ES-I3 (cell line): Measurements from ENCODE around the gene FLNB.
"Not testable (repeated sequence)": the region's sequence is repeated elsewhere in the genome, so short reads cannot be mapped to it uniquely, and the experiment has no call there.

Experiments
- H3K36me3 ChIP-seq: 2 replicates; pipeline ENCODE4 v1.6.1; 2013; ENCODE audit warnings: mild to moderate bottlenecking, low read length, control low read depth, moderate library complexity; ENCODE audit not compliant: insufficient read depth
- H3K4me1 ChIP-seq: 2 replicates; pipeline ENCODE4 v1.6.1; 2013; ENCODE audit warnings: mild to moderate bottlenecking, control low read depth, low read length; ENCODE audit not compliant: insufficient read depth
- H3K9ac ChIP-seq: 2 replicates; pipeline ENCODE4 v1.6.1; 2013; ENCODE audit warnings: low read depth, mild to moderate bottlenecking, low read length, moderate library complexity
- H3K9me3 ChIP-seq: 2 replicates; pipeline ENCODE4 v1.6.1; 2013; ENCODE audit warnings: mild to moderate bottlenecking, low read length, moderate library complexity; ENCODE audit not compliant: control insufficient read depth, insufficient read depth

The FLNB gene

GRCh38 chr3:57973715-57974477, 34.3 kb upstream of the FLNB start:
- no peak overlapping the region for H3K9ac ChIP-seq
- peaks cover 28% of the 10 kb centered on the region for H3K4me1 ChIP-seq
- no peaks in the 10 kb centered on the region for H3K9me3 ChIP-seq
- H3K36me3 ChIP-seq: no peaks in the 10 kb centered on the region

- peaks cover 22% of the 10 kb centered on the region for H3K4me1 ChIP-seq
- H3K36me3 ChIP-seq: no peaks in the 10 kb centered on the region
- no peaks in the 10 kb centered on the region for H3K9me3 ChIP-seq
- H3K9ac ChIP-seq: no peak overlapping the region
Measured at GRCh38 chr3:57974796-57975388, 33.3 kb upstream of the FLNB start.

GRCh38 chr3:57977818-57978235, 30.4 kb upstream of the FLNB start:
- no peaks in the 10 kb centered on the region for H3K9me3 ChIP-seq
- no peak overlapping the region for H3K9ac ChIP-seq
- H3K36me3 ChIP-seq: no peaks in the 10 kb centered on the region
- peaks cover 11% of the 10 kb centered on the region for H3K4me1 ChIP-seq

GRCh38 chr3:57978316-57978715, 29.9 kb upstream of the FLNB start:
- no peaks in the 10 kb centered on the region for H3K36me3 ChIP-seq
- H3K4me1 ChIP-seq: peaks cover 6% of the 10 kb centered on the region
- no peaks in the 10 kb centered on the region for H3K9me3 ChIP-seq
- H3K9ac ChIP-seq: no peak overlapping the region

- no peaks in the 10 kb centered on the region for H3K36me3 ChIP-seq
- H3K9me3 ChIP-seq: no peaks in the 10 kb centered on the region
- H3K9ac ChIP-seq: no peak overlapping the region
- H3K4me1 ChIP-seq: peaks cover 6% of the 10 kb centered on the region; the same call in 1 of the 2 replicates
Measured at GRCh38 chr3:57980416-57980815, 27.8 kb upstream of the FLNB start.

- Histone ChIP-seq H3K4me1 (peaks cover 6% of the 10 kb centered on the region; the same call in 1 of the 2 replicates), H3K36me3 (no peaks in the 10 kb centered on the region), H3K9me3 (no peaks in the 10 kb centered on the region), H3K9ac (no peak overlapping the region)
Measured at GRCh38 chr3:57981483-57982087, 26.6 kb upstream of the FLNB start.

- Histone ChIP-seq H3K36me3 (no peaks in the 10 kb centered on the region), H3K9me3 (no peaks in the 10 kb centered on the region), H3K4me1 (peaks cover 6% of the 10 kb centered on the region; the same call in 1 of the 2 replicates), H3K9ac (no peak overlapping the region)
Measured at GRCh38 chr3:57982561-57983243, 25.5 kb upstream of the FLNB start.

GRCh38 chr3:57983734-57984518, 24.3 kb upstream of the FLNB start:
- Histone ChIP-seq H3K4me1 (peaks cover 6% of the 10 kb centered on the region; the same call in 1 of the 2 replicates), H3K36me3 (no peaks in the 10 kb centered on the region), H3K9ac (no peak overlapping the region), H3K9me3 (no peaks in the 10 kb centered on the region)

GRCh38 chr3:57985176-57985983, 22.8 kb upstream of the FLNB start:
- Histone ChIP-seq H3K36me3 (no peaks in the 10 kb centered on the region), H3K9me3 (no peaks in the 10 kb centered on the region), H3K4me1 (peaks cover 6% of the 10 kb centered on the region; the same call in 1 of the 2 replicates), H3K9ac (no peak overlapping the region)

GRCh38 chr3:57985984-57986246, 22.3 kb upstream of the FLNB start:
- Histone ChIP-seq H3K36me3 (no peaks in the 10 kb centered on the region), H3K9me3 (no peaks in the 10 kb centered on the region), H3K4me1 (peaks cover 6% of the 10 kb centered on the region; the same call in 1 of the 2 replicates), H3K9ac (no peak overlapping the region)

- Histone ChIP-seq H3K4me1 (peaks cover 6% of the 10 kb centered on the region; the same call in 1 of the 2 replicates), H3K36me3 (no peaks in the 10 kb centered on the region), H3K9ac (no peak overlapping the region), H3K9me3 (no peaks in the 10 kb centered on the region)
Measured at GRCh38 chr3:57986261-57986660, 22.0 kb upstream of the FLNB start.

GRCh38 chr3:57989198-57989597, 19.0 kb upstream of the FLNB start:
- H3K9ac ChIP-seq, H3K9me3 ChIP-seq, H3K4me1 ChIP-seq, H3K36me3 ChIP-seq: not testable (repeated sequence)

- no peaks in the 10 kb centered on the region for H3K36me3 ChIP-seq
- H3K4me1 ChIP-seq: peaks cover 5% of the 10 kb centered on the region; the same call in 1 of the 2 replicates
- no peaks in the 10 kb centered on the region for H3K9me3 ChIP-seq
- no peak overlapping the region for H3K9ac ChIP-seq
Measured at GRCh38 chr3:57989646-57990045, 18.6 kb upstream of the FLNB start.
